HG03135 (cell line): ENCODE measurements around the gene TSNAX.
"Not testable (repeated sequence)": the region's sequence is repeated elsewhere in the genome, so short reads cannot be mapped to it uniquely, and the experiment has no call there.

Source experiments
- ATAC-seq: cut with Tn5 transposase; IDR thresholded peaks from one replicate; pipeline ENCODE4 v1.9.1; 2021; ENCODE audit warnings: mild to moderate bottlenecking, moderate library complexity; ENCODE audit not compliant: unreplicated experiment

Gene TSNAX

GRCh38 chr1:231528172-231529029 is at the start of gene TSNAX:
TSNAX (plus strand) TSS chr1:231528669; CDS start chr1:231528811, 142 bp downstream.
- ATAC-seq: peak; percentile 97

DNA sequence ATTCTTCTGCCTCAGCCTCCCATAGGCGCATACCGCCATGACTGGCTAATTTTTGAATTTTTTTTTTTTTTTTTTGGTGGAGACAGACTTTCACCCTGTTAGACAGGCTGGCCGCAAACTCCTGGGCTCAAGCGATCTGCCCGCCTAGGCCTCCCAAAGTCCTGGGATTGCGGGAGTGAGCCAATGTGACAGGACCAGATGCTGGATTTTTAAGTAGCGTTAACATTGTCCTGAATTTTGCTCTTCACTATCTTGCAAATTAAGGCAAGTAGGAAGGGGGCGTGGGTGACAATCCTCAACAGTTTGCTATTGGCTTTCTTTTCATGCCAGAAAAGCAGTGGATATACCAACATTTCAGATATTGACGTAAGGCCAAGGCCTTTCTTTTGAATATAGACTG is 49.7 kb upstream of the TSNAX start:
- ATAC-seq: no peak

GRCh38 chr1:231480008-231480407 is 48.5 kb upstream of the TSNAX start:
- no peak for ATAC-seq

DNA sequence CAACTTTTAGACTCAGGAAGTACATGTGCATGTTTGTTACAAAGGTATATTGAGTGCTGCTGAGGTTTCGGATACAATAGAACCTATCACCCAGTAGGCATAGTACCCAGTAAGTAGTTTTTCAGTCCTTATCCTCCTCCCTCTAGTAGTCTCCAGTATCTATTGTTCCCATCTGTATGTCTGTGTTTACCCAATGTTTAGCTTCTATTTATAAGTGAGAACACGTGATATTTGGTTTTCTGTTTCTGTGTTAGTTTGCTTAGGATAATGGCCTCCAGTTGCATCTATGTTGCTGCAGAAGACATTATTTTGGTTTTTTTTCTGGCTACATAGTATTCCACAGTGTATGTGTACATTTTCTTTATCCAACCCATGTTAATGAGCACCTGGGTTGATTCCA is 47.2 kb upstream of the TSNAX start:
- ATAC-seq: no peak

GRCh38 chr1:231485029-231485784 is 43.3 kb upstream of the TSNAX start:
- ATAC-seq: no peak

GRCh38 chr1:231487019-231487418 is 41.5 kb upstream of the TSNAX start:
- no peak for ATAC-seq

DNA sequence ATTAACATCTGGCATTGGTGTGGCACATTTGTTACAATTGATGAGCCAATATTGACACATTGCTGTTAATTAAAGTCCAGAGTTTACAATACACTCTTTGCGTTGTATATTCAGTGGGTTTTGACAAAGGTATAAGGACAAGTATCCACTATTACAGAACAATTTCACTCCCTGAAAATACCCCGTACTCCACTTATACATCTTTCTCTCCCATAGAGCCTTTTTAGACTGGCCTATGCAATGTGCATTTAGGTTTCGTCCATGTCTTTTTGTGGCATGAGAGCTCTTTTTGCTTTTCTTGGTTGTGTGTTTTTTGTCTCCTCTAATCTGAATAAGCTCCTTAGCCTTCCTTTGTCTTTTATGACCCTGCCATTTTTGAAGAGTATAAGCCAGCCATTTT is 40.6 kb upstream of the TSNAX start:
- ATAC-seq: no peak

DNA sequence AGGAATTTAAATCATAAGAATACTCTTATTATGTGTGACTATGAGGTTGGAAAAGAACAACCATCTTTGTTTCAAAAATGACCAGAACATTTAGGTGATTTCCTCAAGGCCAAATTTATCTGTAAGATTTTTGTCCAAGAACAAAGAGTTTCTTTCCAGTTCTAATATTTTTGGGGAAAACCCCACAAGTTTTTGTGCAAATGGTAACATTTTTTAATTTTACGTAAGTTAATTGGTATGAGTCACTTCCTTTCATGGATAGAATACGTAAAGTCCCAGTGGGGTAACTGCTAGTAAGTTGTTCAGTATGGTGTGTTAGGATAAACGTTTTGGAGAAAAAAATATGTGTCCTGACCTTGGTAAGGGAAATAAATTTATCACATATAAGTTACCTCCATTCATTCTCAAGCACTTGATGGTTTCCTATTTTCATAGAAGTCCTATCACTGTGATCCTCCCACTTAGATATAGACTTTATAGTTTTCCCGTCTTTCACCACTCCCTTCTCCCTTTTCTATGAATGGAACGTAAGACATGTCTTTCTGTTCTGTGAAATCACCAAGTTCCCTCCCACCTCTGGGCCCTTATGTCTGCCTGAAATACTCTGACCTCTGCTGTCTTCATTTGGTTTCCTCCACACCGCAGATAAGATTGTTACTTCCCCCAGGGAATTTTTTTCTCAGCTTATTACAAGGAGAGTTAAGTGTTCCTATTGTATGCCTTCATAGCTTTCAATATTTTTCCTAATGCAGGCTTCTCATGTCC is 34.9 kb upstream of the TSNAX start:
- no peak for ATAC-seq

- no peak for ATAC-seq
These were observed 33.9 kb upstream of the TSNAX start for GRCh38 chr1:231494439-231495110.

- ATAC-seq: no peak
These were observed 30.8 kb upstream of the TSNAX start for GRCh38 chr1:231497629-231498152.

- no peak for ATAC-seq
These were observed 29.2 kb upstream of the TSNAX start for GRCh38 chr1:231499148-231499763.

DNA sequence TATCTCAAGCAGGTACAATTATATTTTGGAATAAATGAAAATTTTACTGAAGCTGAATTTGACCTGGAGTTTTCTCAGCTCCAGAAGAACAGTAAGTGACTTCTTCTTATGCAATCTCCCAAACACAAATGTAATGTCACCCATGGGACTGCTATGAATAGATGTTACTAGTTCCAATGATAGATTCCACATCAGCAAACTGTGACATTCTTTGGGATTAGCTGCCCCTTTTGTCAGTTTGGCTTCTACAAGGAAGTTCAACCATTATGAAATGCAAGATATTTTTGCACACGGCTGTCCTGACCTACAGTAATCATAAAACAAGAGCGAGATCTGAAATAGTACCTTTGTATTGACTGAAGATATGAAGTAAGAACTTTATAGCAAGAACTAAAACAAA is 27.8 kb upstream of the TSNAX start:
- no peak for ATAC-seq

DNA sequence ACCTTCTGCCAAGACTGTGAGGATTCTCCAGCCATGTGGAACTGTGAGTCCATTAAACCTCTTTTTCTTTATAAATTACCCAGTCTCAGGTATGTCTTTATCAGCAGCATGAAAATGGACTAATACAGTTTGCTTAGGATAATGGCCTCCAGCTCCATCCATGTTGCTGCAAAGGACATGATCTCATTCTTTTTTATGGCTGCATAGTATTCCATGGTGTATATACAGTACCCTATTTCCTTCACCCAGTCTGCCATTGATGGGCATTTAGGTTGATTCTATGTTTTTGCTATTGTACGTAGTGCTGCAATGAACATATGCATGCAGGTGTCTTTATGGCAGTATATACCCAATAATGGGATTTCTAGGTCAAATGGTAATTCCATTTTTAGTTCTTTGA is 25.3 kb upstream of the TSNAX start:
- not testable (repeated sequence) for ATAC-seq

DNA sequence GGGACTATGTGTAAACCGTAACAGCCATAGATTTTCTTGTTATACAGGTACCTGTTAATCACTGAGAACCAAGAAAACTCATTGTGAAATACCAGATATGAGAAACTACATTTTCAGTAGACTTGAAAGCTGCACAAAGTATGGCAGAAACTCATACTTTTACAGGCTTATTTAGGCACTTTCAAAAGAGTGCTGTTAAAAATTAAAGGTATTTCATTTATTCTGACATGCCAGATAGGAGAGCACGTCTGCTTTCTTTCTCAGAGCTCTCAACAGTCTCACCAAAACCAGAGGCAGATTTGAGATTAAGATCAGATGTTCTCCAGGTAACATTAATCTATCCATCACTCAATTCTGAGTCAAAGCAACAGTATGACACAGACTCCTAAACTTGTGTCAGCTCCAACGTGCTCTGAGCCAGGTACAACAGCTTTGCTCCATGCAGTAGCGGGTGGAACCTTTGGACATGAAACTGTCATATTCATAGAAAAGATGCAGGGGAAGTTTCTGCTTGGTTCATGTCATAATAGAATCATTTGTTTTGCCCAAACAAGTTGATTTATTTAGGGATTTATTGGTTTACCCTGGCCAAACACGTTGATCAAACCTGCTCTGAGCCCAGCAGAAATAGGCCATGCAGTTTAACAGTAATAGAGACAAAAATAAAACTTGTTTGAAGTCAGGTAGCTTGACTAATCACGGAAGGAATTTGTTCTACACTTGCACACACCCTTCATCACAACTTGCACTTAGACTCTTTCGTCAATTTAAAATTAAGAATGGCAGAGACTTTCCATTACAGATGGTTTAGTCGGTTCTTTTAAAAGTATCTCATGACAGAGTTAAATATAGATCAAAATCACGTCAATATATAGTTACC is 20.8 kb upstream of the TSNAX start:
- ATAC-seq: peak; percentile 55

DNA sequence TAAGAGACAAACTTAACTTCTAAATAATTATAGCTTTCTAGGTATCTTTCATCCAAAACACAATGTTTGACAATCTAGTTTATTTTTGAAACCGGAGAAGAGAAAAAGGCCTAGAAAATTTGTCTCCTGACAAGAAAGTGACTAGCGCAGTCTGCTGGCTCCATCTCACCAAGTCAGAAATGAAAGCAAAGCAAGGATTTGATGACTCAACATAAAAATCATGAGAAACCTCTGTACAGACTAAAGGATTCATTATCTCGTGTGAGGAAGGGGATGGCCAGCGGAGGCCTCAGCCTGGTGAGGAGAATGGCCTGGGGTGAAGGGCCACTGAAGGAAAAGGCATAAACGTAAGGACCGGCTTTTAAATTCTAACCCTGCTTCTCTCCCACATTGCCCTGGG is 20.0 kb upstream of the TSNAX start:
- no peak for ATAC-seq

GRCh38 chr1:231508941-231509340 is 19.5 kb upstream of the TSNAX start:
- ATAC-seq: no peak

DNA sequence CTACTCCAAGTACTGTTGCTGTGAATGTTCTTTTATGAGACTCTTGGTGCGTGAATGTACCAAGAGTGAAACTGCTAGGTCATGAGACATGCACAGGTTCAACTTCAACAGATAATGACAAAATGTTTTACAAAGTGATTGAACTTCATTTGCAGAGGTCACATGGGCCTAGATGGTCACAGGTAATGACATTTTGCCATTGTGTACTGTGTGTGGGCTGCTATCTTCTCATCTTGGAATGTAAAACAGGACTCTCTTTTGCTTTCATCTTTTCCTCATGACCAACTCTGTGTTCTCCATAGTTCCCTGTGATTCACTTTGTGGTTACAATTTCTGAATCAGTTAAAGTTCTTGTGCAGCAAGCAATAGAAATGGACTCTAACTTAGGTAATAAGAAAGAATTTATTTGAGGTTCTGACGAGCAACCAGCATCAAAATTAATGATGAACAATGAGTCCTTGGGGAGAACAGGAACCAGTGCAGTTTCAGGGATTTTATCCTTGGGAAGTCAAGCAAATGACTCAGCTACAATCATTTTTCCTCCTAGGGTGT is 16.2 kb upstream of the TSNAX start:
- ATAC-seq: no peak

DNA sequence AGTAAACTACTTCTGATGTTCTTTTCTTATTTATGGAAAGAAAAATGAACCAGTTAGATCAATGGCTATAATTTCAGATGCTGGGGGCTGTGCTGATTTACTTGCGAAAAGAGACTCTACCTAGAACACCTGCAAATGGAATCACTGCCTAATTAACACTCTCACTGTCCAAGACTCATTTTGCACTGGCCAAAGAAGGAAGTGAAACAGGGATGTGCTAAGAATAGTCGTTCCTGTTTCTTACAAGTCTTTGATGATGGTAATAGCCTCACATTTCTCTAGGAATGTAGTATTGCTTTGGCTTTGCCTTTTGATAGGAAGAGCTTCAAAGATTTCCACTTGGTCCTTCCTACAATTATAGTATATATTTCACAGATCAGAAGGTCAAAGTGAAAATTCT is 12.7 kb upstream of the TSNAX start:
- peak; percentile 70 for ATAC-seq

GRCh38 chr1:231517076-231517475 is 11.4 kb upstream of the TSNAX start:
- ATAC-seq: no peak
